ENCODE data around the gene SNX14. TPM values are rescaled to one million over a fixed set of nuclear protein-coding genes. Genes with fewer than 3 reads are reported as not detected.

The SNX14 gene
- total and polyA plus RNA-seq, 2 of the 8 experiments (the other 6 are each of a cell fraction or from before 2014, with no cell fraction given): 11.9 to 24.2 TPM

DNA sequence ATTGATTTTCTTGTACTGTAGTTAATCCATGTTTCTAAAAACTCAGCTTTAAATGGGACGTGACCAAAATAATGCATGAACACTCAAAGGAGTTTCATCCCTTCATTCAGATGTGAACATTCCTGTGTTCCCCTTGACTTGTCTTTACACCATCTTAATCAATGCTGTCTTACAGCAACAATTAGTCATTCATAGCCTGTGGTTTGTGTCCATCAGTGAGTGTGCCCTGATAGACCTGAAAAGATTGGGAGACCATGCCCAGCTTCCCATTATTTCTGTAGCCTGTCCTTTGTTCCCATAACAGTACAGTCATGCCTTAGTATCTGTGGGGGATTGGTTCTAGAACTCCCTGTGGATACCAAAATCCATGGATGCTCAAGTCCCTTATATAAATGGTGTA lies 119.9 kb downstream of the SNX14 start:
- Histone ChIP-seq H3K79me1 (ENCODE audit: low read depth, low read length) (no peaks in the 10 kb centered on the region), H3K4me2 (ENCODE audit: insufficient read depth in 1 of 2, low read depth in 2 of 2, low read length in 2 of 2) (no peak overlapping the region), H3K79me2 (ENCODE audit: control insufficient read depth in 1 of 2, insufficient read depth in 2 of 2, low read length in 2 of 2) (no peaks in the 10 kb centered on the region)

More for the DNA sequence above, 119.9 kb downstream of the SNX14 start:
- Histone ChIP-seq H2AK5ac (ENCODE audit: low read depth, low read length) (no peak overlapping the region), H3K36me3 (ENCODE audit: control insufficient read depth in 2 of 4, insufficient read depth in 4 of 4, low read length in 3 of 4) (no peaks in the 10 kb centered on the region), H4K20me1 (replicated peaks in 1 of 2; ENCODE audit: control insufficient read depth in 1 of 2, insufficient read depth in 2 of 2, low read length in 2 of 2) (no peaks in the 10 kb centered on the region), H3K4me3 (ENCODE audit: extremely low read depth in 1 of 4, insufficient read depth in 2 of 4, low read depth in 3 of 4, low read length in 4 of 4) (no peak overlapping the region), H2AFZ (ENCODE audit: low read length) (no peak overlapping the region), H3K27ac (ENCODE audit: low read depth, low read length) (no peak overlapping the region), H2BK120ac (replicated peaks; ENCODE audit: low read depth, low read length) (no peak overlapping the region), H3K23me2 (ENCODE audit: low read depth, low read length) (no peaks in the 10 kb centered on the region), H2BK12ac (ENCODE audit: low read depth, low read length) (no peak overlapping the region), H4K8ac (ENCODE audit: extremely low read depth, insufficient read depth, low read length) (no peak overlapping the region), H3K27me3 (replicated peaks in 1 of 4; ENCODE audit: control insufficient read depth in 3 of 4, extremely low read depth in 1 of 4, insufficient read depth in 3 of 4, low read length in 3 of 4) (no peaks in the 10 kb centered on the region), H3K9me3 (ENCODE audit: insufficient read depth in 2 of 2, low read depth in 1 of 2, low read length in 1 of 2) (no peaks in the 10 kb centered on the region), H3K4me1 (replicated peaks in 1 of 4; ENCODE audit: control insufficient read depth in 3 of 4, insufficient read depth in 4 of 4, low read length in 3 of 4) (no peaks in the 10 kb centered on the region), H2BK15ac (ENCODE audit: low read length) (no peak overlapping the region), H4K91ac (replicated peaks; ENCODE audit: insufficient read length, low read length) (no peak overlapping the region), H3K56ac (replicated peaks; ENCODE audit: insufficient read length, low read depth, low read length) (no peak overlapping the region), H3K9ac (replicated peaks in 1 of 4; ENCODE audit: extremely low read depth in 1 of 4, low read depth in 3 of 4, low read length in 3 of 4) (no peak overlapping the region), H3K4ac (replicated peaks; ENCODE audit: insufficient read length, low read depth, low read length) (no peak overlapping the region), H3K23ac (ENCODE audit: insufficient read length) (no peak overlapping the region), H3K14ac (ENCODE audit: insufficient read length) (no peak overlapping the region), H3K18ac (ENCODE audit: extremely low read depth, low read length) (no peak overlapping the region), H2BK5ac (ENCODE audit: low read depth, low read length) (no peak overlapping the region), H4K5ac (ENCODE audit: insufficient read length, low read depth, low read length) (no peak overlapping the region), H2BK20ac (ENCODE audit: low read length) (no peak overlapping the region)
- WGBS, 2 experiments (ENCODE audit: extremely low coverage in 1 of 2, insufficient coverage in 1 of 2, insufficient read length in 1 of 2, insufficient replicate concordance in 2 of 2, low coverage in 1 of 2, low lambda C conversion rate in 2 of 2, missing lambda C conversion rate in 1 of 2): 82% methylated on average over 1 of the region's 1 CpG; no CpG with 5 or more reads in 1 of the 2 experiments
- ChIA-PET CTCF (ENCODE audit: partially characterized antibody) (interaction anchor here (0.9 to 3.7 kb wide), 6 partner anchors 10 to 631 kb away, joined by 3 to 34 read pairs (median 4); no protein-coding TSS in a partner anchor), POLR2A (ENCODE audit: partially characterized antibody) (no interaction called here)
- TF ChIP-seq NRF1 (IDR thresholded peaks at IDR 0.05; ENCODE audit: low read depth, low read length) (no peak), CREB1 (IDR thresholded peaks at IDR 0.05) (no peak), HDAC6 (IDR thresholded peaks at IDR 0.05; ENCODE audit: low read depth, low read length) (no peak)
- FAIRE-seq (no peak), DNase-seq (ENCODE audit: low read depth in 1 of 2, low spot score in 2 of 2) (no peak)

Data from H1 (cell line).